ENCODE data around the gene GORASP2.

The GORASP2 gene

DNA sequence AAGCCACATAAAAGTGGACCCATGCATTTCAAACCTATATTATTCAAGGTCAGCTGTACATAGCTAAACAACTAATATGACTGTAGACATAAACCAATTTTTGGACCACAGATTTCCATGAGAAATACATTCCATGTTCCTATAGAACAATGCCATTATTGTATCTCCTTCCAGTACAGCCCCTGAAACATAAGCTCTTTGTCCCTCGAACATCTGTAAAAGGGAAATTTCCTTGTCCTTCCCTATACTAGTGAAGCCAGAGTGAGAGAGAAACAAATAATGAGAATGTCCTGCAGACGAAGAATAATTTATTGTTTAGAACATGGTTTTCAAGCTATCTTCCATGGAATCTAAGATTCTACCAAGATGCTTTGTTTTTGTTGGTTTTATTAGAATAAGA is 75.3 kb downstream of the GORASP2 start:
- ATAC-seq, result no peak
- TF ChIP-seq, protein P1, sequence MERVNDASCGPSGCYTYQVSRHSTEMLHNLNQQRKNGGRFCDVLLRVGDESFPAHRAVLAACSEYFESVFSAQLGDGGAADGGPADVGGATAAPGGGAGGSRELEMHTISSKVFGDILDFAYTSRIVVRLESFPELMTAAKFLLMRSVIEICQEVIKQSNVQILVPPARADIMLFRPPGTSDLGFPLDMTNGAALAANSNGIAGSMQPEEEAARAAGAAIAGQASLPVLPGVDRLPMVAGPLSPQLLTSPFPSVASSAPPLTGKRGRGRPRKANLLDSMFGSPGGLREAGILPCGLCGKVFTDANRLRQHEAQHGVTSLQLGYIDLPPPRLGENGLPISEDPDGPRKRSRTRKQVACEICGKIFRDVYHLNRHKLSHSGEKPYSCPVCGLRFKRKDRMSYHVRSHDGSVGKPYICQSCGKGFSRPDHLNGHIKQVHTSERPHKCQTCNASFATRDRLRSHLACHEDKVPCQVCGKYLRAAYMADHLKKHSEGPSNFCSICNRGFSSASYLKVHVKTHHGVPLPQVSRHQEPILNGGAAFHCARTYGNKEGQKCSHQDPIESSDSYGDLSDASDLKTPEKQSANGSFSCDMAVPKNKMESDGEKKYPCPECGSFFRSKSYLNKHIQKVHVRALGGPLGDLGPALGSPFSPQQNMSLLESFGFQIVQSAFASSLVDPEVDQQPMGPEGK (CRISPR knock-in tag; IDR thresholded peaks at IDR 0.05; ENCODE audit: borderline replicate concordance), result no peak
- TF ChIP-seq SNAI2 (CRISPR knock-in tag; IDR thresholded peaks at IDR 0.05), result no peak
- no peak for TF ChIP-seq ZNF565 (CRISPR knock-in tag; conservative IDR thresholded peaks at IDR 0.05; ENCODE audit: low read depth)
- no peak for TF ChIP-seq TOX (CRISPR knock-in tag; IDR thresholded peaks at IDR 0.05; ENCODE audit: borderline replicate concordance)
- no peak for TF ChIP-seq ZNF70 (CRISPR knock-in tag; IDR thresholded peaks at IDR 0.05)
- no peak for TF ChIP-seq GLIS3 (CRISPR knock-in tag; IDR thresholded peaks at IDR 0.05)
- no peak for TF ChIP-seq OSR1 (CRISPR knock-in tag; IDR thresholded peaks at IDR 0.05)
- no peak for TF ChIP-seq ZNF8 (CRISPR knock-in tag; IDR thresholded peaks at IDR 0.05)
- TF ChIP-seq, protein P2, sequence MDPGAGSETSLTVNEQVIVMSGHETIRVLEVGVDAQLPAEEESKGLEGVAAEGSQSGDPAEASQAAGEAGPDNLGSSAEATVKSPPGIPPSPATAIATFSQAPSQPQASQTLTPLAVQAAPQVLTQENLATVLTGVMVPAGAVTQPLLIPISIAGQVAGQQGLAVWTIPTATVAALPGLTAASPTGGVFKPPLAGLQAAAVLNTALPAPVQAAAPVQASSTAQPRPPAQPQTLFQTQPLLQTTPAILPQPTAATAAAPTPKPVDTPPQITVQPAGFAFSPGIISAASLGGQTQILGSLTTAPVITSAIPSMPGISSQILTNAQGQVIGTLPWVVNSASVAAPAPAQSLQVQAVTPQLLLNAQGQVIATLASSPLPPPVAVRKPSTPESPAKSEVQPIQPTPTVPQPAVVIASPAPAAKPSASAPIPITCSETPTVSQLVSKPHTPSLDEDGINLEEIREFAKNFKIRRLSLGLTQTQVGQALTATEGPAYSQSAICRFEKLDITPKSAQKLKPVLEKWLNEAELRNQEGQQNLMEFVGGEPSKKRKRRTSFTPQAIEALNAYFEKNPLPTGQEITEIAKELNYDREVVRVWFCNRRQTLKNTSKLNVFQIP (CRISPR knock-in tag; IDR thresholded peaks at IDR 0.05; ENCODE audit: borderline replicate concordance, low read depth), result no peak
- TF ChIP-seq, protein P3, sequence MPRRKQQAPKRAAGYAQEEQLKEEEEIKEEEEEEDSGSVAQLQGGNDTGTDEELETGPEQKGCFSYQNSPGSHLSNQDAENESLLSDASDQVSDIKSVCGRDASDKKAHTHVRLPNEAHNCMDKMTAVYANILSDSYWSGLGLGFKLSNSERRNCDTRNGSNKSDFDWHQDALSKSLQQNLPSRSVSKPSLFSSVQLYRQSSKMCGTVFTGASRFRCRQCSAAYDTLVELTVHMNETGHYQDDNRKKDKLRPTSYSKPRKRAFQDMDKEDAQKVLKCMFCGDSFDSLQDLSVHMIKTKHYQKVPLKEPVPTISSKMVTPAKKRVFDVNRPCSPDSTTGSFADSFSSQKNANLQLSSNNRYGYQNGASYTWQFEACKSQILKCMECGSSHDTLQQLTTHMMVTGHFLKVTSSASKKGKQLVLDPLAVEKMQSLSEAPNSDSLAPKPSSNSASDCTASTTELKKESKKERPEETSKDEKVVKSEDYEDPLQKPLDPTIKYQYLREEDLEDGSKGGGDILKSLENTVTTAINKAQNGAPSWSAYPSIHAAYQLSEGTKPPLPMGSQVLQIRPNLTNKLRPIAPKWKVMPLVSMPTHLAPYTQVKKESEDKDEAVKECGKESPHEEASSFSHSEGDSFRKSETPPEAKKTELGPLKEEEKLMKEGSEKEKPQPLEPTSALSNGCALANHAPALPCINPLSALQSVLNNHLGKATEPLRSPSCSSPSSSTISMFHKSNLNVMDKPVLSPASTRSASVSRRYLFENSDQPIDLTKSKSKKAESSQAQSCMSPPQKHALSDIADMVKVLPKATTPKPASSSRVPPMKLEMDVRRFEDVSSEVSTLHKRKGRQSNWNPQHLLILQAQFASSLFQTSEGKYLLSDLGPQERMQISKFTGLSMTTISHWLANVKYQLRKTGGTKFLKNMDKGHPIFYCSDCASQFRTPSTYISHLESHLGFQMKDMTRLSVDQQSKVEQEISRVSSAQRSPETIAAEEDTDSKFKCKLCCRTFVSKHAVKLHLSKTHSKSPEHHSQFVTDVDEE (CRISPR knock-in tag; IDR thresholded peaks at IDR 0.05), result no peak

DNA sequence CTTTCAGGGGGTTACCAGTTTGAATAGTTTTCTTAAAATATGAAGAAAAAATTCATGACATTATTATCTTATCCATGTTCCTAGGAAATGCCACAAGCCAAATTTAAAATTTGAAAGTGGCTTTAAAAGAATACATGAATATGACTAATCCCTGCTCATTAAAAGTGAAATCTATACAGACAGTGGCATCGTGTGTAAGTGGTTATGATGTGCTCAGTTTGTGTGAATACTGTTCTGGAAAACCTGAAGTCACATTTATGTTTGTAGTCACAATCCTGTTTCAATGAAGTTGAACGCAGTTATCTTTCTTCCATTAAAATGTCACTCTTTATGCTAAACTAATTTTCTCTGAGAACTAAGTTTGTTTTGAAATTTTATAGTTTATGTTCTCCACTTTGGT is 75.8 kb downstream of the GORASP2 start:
- no peak for ATAC-seq
- TF ChIP-seq ZFP30 (CRISPR knock-in tag; IDR thresholded peaks at IDR 0.05), result no peak

DNA sequence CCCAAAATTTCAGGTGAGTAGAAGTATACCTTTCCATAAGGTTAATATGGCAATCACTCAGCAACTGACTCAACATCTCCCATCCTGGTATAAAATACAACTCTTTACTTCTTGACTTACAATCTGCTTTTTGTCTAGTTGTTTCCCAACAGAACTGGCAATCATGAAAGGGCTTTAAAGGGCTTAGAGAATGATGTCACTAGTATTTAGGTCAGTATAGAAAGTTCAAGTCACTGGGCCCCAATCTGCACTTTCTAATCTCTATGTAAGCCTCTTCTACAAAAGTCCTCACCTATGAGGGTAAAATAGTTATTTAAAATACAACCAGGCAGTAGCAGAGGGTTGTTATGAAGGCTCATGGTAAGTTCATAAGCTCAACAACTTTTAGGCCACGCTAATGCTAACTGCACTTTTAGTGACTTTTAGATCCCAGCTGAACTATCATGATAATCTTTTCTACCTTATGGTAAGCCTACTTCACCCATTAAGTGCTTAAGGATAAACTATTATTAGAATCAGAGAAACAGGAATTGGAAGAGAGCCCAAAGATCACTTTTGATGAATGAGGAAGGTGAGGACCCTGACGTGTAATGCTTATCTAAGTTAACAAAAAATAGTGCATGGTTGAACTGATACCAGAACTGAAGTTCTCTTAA is 79.6 kb downstream of the GORASP2 start:
- ATAC-seq, result no peak
- TF ChIP-seq, protein P4, sequence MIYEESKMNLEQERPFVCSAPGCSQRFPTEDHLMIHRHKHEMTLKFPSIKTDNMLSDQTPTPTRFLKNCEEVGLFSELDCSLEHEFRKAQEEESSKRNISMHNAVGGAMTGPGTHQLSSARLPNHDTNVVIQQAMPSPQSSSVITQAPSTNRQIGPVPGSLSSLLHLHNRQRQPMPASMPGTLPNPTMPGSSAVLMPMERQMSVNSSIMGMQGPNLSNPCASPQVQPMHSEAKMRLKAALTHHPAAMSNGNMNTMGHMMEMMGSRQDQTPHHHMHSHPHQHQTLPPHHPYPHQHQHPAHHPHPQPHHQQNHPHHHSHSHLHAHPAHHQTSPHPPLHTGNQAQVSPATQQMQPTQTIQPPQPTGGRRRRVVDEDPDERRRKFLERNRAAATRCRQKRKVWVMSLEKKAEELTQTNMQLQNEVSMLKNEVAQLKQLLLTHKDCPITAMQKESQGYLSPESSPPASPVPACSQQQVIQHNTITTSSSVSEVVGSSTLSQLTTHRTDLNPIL (CRISPR knock-in tag; IDR thresholded peaks at IDR 0.05; ENCODE audit: low read depth), result no peak
- TF ChIP-seq OSR1 (CRISPR knock-in tag; IDR thresholded peaks at IDR 0.05) (no peak), GLIS3 (CRISPR knock-in tag; IDR thresholded peaks at IDR 0.05) (no peak), ZFP3 (CRISPR knock-in tag; IDR thresholded peaks at IDR 0.05) (no peak), ZC3H10 (CRISPR knock-in tag; IDR thresholded peaks at IDR 0.05) (no peak), CSDC2 (CRISPR knock-in tag; IDR thresholded peaks at IDR 0.05) (no peak), ZNF565 (CRISPR knock-in tag; conservative IDR thresholded peaks at IDR 0.05; ENCODE audit: low read depth) (no peak)

DNA sequence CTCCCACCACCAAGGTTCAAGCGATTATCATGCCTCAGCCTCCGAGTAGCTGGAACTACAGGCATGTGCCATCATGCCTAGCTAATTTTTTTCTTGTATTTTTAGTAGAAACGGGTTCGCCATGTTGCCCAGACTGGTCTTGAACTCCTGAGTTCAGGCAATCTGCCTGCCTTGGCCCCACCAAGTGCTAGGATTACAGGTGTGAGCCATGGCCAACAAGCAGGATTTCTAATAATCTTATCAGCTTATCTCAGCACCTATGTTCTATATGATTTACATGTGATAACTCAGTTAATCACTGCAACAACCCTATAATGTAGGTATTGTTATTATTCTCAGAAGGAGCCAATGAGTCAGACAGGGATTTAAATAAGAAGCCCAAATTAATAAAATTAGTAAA is 80.3 kb downstream of the GORASP2 start:
- ATAC-seq, result no peak
- TF ChIP-seq, protein P2 (CRISPR knock-in tag; IDR thresholded peaks at IDR 0.05; ENCODE audit: borderline replicate concordance, low read depth), result no peak
- TF ChIP-seq GLIS3 (CRISPR knock-in tag; IDR thresholded peaks at IDR 0.05) (no peak), ZC3H10 (CRISPR knock-in tag; IDR thresholded peaks at IDR 0.05) (no peak), ZFP3 (CRISPR knock-in tag; IDR thresholded peaks at IDR 0.05) (no peak), OSR1 (CRISPR knock-in tag; IDR thresholded peaks at IDR 0.05) (no peak)
- TF ChIP-seq, protein P5, sequence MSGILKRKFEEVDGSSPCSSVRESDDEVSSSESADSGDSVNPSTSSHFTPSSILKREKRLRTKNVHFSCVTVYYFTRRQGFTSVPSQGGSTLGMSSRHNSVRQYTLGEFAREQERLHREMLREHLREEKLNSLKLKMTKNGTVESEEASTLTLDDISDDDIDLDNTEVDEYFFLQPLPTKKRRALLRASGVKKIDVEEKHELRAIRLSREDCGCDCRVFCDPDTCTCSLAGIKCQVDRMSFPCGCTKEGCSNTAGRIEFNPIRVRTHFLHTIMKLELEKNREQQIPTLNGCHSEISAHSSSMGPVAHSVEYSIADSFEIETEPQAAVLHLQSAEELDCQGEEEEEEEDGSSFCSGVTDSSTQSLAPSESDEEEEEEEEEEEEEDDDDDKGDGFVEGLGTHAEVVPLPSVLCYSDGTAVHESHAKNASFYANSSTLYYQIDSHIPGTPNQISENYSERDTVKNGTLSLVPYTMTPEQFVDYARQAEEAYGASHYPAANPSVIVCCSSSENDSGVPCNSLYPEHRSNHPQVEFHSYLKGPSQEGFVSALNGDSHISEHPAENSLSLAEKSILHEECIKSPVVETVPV (CRISPR knock-in tag; IDR thresholded peaks at IDR 0.05), result no peak
